ENCODE results near the gene RALGAPB. TPM values are rescaled to one million over a fixed set of nuclear protein-coding genes. Genes with fewer than 3 reads are reported as not detected.

Gene RALGAPB
- total and polyA plus RNA-seq, 2 of the 13 experiments (the other 11 are each of a cell fraction or from before 2014, with no cell fraction given) = 17.6 to 30.6 TPM

DNA sequence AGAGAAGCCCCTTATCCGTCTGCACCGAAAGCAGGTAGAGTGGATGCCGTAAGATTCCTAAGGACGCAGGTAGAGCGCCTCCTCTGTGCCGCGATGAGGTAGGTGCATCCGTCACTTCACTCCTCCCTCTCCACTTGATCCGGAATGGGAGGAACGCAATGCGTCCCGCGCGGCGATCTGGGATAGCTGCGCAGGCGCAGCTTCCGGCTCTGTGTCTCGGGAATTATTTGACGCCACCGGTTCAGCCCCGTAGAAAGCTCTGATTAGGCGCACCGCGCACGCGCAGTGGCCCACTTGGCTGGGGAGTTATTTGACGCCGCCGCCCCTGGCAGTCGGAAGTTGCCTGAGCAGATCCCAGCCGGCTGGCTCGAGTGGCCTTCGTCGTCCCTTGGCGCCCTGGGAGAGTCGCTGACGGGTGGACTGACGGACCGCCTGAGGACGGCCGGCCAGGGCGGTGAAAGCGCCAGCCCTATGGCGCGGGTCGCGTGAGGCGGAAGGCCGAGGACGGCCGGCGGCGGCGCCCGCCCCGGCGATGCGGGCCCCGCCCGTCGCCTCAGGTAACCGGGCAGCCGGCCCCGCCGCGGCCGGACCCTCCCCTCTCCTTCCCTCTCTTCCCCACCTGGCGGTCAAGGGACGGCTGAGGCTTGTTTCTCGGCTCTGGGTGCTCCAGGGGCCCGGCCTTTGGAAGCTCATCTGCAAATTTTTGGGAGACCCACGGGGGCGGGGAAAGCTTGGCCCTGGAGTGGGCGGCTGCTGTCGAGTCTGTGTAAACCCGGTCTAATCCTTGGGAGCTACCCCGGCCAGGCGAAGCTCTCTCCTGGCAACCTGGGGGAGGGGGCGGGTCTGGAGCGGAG is at the start of gene RALGAPB (continued):
- TF ChIP-seq, protein P1, sequence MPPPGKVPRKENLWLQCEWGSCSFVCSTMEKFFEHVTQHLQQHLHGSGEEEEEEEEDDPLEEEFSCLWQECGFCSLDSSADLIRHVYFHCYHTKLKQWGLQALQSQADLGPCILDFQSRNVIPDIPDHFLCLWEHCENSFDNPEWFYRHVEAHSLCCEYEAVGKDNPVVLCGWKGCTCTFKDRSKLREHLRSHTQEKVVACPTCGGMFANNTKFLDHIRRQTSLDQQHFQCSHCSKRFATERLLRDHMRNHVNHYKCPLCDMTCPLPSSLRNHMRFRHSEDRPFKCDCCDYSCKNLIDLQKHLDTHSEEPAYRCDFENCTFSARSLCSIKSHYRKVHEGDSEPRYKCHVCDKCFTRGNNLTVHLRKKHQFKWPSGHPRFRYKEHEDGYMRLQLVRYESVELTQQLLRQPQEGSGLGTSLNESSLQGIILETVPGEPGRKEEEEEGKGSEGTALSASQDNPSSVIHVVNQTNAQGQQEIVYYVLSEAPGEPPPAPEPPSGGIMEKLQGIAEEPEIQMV (CRISPR knock-in tag; IDR thresholded peaks at IDR 0.05; ENCODE audit: low read depth) = 0 out of 2 replicates have a peak, but pooled peaks have one; percentile 62
- TF ChIP-seq NFIC (IDR thresholded peaks at IDR 0.05; ENCODE audit: low read length) (no peak), FIP1L1 (IDR thresholded peaks at IDR 0.05; ENCODE audit: borderline replicate concordance, insufficient read depth, low read depth, low read length) (peak; percentile 97), NCOA5 (CRISPR knock-in tag; IDR thresholded peaks at IDR 0.05) (no peak), ZNF713 (CRISPR knock-in tag; IDR thresholded peaks at IDR 0.05) (0 out of 2 replicates have a peak, but pooled peaks have one; percentile 25), MED1 (CRISPR knock-in tag; IDR thresholded peaks at IDR 0.05) (peak; percentile 85), POLR2AphosphoS5 (IDR thresholded peaks at IDR 0.05; ENCODE audit: low read depth, low read length) (peak; percentile 93), ZNF510 (CRISPR knock-in tag; IDR thresholded peaks at IDR 0.05; ENCODE audit: low read depth) (no peak), NCOR1 (IDR thresholded peaks at IDR 0.05; ENCODE audit: borderline replicate concordance, low read length) (no peak; the same call in 1 of the 2 replicates), TEAD2 (CRISPR knock-in tag; IDR thresholded peaks at IDR 0.05) (no peak), ZNF124 (CRISPR knock-in tag; IDR thresholded peaks at IDR 0.05) (no peak; the same call in 1 of the 2 replicates), ERF (CRISPR knock-in tag; IDR thresholded peaks at IDR 0.05) (peak; percentile 87), ZNF468 (CRISPR knock-in tag; IDR thresholded peaks at IDR 0.05) (no peak), ZNF780A (CRISPR knock-in tag; IDR thresholded peaks at IDR 0.05) (no peak), KAT7 (CRISPR knock-in tag; IDR thresholded peaks at IDR 0.05; ENCODE audit: borderline replicate concordance) (no peak; the same call in 1 of the 2 replicates), ZBTB38 (CRISPR knock-in tag; IDR thresholded peaks at IDR 0.05) (peak; percentile 60; the same call in 1 of the 2 replicates), ZNF253 (CRISPR knock-in tag; IDR thresholded peaks at IDR 0.05; ENCODE audit: borderline replicate concordance) (no peak), LCORL (IDR thresholded peaks at IDR 0.05) (no peak), LCORL (CRISPR knock-in tag; IDR thresholded peaks at IDR 0.05) (peak; percentile 75)
- TF ChIP-seq, protein P2, sequence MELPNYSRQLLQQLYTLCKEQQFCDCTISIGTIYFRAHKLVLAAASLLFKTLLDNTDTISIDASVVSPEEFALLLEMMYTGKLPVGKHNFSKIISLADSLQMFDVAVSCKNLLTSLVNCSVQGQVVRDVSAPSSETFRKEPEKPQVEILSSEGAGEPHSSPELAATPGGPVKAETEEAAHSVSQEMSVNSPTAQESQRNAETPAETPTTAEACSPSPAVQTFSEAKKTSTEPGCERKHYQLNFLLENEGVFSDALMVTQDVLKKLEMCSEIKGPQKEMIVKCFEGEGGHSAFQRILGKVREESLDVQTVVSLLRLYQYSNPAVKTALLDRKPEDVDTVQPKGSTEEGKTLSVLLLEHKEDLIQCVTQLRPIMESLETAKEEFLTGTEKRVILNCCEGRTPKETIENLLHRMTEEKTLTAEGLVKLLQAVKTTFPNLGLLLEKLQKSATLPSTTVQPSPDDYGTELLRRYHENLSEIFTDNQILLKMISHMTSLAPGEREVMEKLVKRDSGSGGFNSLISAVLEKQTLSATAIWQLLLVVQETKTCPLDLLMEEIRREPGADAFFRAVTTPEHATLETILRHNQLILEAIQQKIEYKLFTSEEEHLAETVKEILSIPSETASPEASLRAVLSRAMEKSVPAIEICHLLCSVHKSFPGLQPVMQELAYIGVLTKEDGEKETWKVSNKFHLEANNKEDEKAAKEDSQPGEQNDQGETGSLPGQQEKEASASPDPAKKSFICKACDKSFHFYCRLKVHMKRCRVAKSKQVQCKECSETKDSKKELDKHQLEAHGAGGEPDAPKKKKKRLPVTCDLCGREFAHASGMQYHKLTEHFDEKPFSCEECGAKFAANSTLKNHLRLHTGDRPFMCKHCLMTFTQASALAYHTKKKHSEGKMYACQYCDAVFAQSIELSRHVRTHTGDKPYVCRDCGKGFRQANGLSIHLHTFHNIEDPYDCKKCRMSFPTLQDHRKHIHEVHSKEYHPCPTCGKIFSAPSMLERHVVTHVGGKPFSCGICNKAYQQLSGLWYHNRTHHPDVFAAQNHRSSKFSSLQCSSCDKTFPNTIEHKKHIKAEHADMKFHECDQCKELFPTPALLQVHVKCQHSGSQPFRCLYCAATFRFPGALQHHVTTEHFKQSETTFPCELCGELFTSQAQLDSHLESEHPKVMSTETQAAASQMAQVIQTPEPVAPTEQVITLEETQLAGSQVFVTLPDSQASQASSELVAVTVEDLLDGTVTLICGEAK (IDR thresholded peaks at IDR 0.05) = no peak
- TF ChIP-seq, protein P2 (CRISPR knock-in tag; IDR thresholded peaks at IDR 0.05) = peak; percentile 84
